IPS-20b (cell line): Measurements from ENCODE around the gene CACNA2D2.

Experiments
- H3K27ac ChIP-seq: one replicate; pipeline ENCODE4 v1.5.1; 2013; ENCODE audit warnings: low read length
- H3K27me3 ChIP-seq: 2 replicates; pipeline ENCODE4 v1.6.1; 2013; ENCODE audit warnings: mild to moderate bottlenecking, low read length, inconsistent platforms; ENCODE audit not compliant: insufficient read depth
- H3K36me3 ChIP-seq: 2 replicates; pipeline ENCODE4 v1.6.1; 2013; ENCODE audit warnings: low read depth, mild to moderate bottlenecking, inconsistent platforms, low read length, moderate library complexity; ENCODE audit not compliant: insufficient read depth
- H3K4me1 ChIP-seq: 2 replicates; pipeline ENCODE4 v1.6.1; 2013; ENCODE audit warnings: mild to moderate bottlenecking, control low read depth, inconsistent platforms, low read length, moderate library complexity; ENCODE audit not compliant: insufficient read depth
- H3K4me3 ChIP-seq: 2 replicates; pipeline ENCODE4 v1.5.1; 2013; ENCODE audit warnings: mild to moderate bottlenecking, low read length, inconsistent platforms
- H3K9ac ChIP-seq: 2 replicates; pipeline ENCODE4 v1.6.1; 2013; ENCODE audit warnings: low read depth, mild to moderate bottlenecking, inconsistent platforms, low read length, moderate library complexity
- H3K9me3 ChIP-seq: 2 replicates; pipeline ENCODE4 v1.6.1; 2013; ENCODE audit warnings: mild to moderate bottlenecking, low read depth, low read length, inconsistent platforms; ENCODE audit not compliant: insufficient read depth

Gene CACNA2D2

DNA sequence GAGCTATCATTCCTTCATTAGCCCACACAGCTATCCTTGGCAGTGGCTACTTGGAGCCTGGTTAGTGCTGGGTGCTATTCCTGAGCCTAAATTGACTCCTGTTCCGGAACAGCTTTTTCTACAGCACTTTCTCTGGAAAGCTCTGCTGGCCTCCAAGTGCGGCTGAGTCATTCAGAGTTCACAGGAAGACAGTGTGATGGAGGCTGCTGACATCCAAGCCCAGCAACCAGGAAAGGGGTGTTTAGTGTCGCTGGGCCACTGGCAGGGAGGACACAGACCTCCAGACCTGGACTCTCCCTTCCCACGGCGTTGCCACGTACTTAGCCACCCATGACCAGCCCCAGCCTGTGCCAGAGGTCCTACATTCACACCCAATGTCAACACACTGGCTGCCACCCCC lies 28.7 kb downstream of the CACNA2D2 start:
- Histone ChIP-seq H3K36me3 (no peaks in the 10 kb centered on the region), H3K9ac (no peak overlapping the region), H3K27me3 (no peaks in the 10 kb centered on the region), H3K9me3 (no peaks in the 10 kb centered on the region), H3K27ac (no peak overlapping the region), H3K4me1 (no peaks in the 10 kb centered on the region), H3K4me3 (no peak overlapping the region)

DNA sequence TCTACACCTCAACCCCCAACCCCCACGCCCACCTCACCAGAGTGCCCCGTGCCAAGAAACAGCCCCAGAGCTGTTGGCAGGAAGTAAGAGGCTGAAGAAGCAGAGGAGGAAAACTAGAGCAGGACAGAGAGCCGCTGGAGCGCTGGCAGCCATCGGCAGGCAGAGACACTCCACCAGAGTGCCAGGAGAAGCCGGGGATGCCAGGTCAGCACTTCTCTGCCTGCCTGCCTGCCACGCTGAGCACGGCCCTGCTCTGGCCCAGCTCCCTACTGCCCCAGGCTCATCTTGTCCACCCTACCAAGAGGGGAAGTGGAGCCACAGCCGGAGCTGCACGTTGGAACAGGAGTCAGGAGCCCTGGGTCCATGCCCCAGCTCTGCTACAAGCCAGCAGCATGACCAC lies 29.7 kb downstream of the CACNA2D2 start:
- H3K27ac ChIP-seq: no peak overlapping the region
- H3K4me1 ChIP-seq: no peaks in the 10 kb centered on the region
- no peaks in the 10 kb centered on the region for H3K9me3 ChIP-seq
- no peak overlapping the region for H3K4me3 ChIP-seq
- H3K36me3 ChIP-seq: no peaks in the 10 kb centered on the region
- H3K9ac ChIP-seq: no peak overlapping the region
- no peaks in the 10 kb centered on the region for H3K27me3 ChIP-seq

DNA sequence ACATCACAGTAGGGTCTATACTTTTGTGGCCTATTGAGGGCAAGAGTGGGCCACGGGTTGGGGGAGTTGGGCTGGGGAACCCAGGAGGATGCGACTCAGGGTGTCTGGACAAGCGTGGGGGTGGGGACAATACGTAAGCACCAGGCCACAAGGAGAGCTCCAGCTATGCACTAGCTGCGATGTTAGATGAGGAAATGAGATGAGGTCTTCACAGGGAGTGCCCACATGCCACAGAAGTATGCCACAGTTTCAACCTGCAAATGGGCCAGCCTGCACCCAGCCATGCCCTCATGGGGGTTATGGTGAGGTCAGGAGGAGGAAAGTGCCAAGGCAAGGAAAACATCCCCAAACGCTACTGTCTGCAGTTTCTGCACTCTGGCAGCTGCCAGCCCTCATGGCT lies 30.5 kb downstream of the CACNA2D2 start:
- no peaks in the 10 kb centered on the region for H3K27me3 ChIP-seq
- no peak overlapping the region for H3K9ac ChIP-seq
- H3K27ac ChIP-seq: no peak overlapping the region
- no peaks in the 10 kb centered on the region for H3K9me3 ChIP-seq
- H3K4me1 ChIP-seq: no peaks in the 10 kb centered on the region
- no peaks in the 10 kb centered on the region for H3K36me3 ChIP-seq
- H3K4me3 ChIP-seq: no peak overlapping the region

DNA sequence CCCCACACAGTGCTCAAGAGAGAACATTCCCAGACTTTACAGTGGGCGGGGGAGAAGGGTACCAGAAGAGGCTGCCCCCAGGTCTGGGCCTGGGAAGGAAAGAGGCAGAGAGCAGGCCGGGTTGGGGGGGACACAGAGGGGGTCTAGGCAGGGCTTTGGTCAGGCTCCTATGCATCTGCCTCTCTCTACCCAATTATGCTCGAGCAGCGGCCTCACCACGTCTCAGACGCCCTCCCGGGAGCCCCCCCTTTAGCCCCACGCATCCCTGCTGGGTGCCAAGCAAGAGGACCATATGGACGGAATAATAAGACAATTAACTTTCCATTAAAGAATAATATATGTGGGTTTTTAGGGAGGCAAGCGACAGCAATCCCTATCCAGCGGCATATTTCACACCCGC lies 32.8 kb downstream of the CACNA2D2 start:
- Histone ChIP-seq H3K9ac (no peak overlapping the region), H3K9me3 (no peaks in the 10 kb centered on the region), H3K36me3 (no peaks in the 10 kb centered on the region), H3K4me1 (no peaks in the 10 kb centered on the region), H3K27ac (no peak overlapping the region), H3K4me3 (no peak overlapping the region), H3K27me3 (no peaks in the 10 kb centered on the region)

DNA sequence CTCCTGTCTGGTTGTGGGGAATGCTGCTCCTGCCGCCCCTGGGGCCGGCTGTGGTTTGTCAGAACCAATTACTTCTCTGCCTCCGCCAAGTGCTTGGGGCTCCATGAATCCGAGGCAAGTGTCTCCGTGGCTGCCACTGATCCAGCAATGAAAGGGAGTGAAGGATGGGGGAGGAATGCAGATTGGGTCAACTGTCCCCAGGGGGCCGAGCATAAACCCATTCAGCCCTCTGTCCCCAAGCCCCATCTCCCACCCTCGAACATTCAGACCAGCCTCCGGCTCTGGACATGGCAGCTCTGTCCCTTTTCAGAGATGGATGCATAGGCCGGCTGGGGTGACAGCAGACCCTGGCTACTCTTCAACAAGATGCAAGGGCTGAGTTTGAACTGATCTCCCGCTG lies 35.5 kb downstream of the CACNA2D2 start:
- no peak overlapping the region for H3K9ac ChIP-seq
- H3K4me1 ChIP-seq: no peaks in the 10 kb centered on the region
- no peaks in the 10 kb centered on the region for H3K36me3 ChIP-seq
- no peaks in the 10 kb centered on the region for H3K9me3 ChIP-seq
- no peaks in the 10 kb centered on the region for H3K27me3 ChIP-seq
- H3K27ac ChIP-seq: no peak overlapping the region
- no peak overlapping the region for H3K4me3 ChIP-seq

DNA sequence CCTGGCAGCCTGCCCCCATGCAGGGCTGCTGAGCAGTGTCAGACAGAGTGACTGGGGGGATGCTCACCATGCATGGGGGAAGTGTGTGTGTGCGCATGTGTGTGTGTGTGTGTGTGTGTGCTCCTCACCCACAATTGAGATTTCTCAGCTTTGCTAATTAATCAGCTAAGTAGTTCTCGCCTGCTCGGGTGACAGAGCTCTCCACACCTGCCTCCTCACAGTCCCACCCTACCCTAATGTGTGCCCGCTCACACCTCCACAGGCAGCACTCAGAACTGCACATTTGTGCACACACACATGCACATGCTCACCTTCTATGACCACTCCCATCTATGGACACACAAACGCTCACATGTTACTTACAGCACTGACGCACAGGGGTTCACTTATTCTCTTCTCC lies 37.3 kb downstream of the CACNA2D2 start:
- Histone ChIP-seq H3K9ac (no peak overlapping the region), H3K9me3 (no peaks in the 10 kb centered on the region), H3K27ac (no peak overlapping the region), H3K4me3 (no peak overlapping the region), H3K4me1 (no peaks in the 10 kb centered on the region), H3K27me3 (no peaks in the 10 kb centered on the region), H3K36me3 (no peaks in the 10 kb centered on the region)

DNA sequence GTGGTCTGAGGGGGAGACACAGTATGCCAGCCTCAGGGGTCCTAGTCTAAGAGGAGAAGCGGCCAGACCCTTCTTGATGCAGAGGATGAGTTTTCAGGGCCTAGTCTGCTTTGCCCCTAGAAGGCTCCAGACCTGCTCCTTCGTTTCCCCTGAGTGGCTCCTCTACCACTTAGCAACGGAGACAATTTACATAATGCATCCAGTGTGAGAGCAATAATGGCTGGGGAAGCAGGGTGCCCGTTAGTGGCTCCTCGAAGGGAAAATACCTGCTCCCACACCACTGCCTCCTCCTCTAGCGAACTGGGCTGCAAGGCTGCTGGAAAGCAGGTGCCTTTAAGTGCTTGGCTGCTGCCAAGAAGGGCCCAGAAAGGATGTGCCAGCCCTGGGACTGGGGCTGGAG lies 38.9 kb downstream of the CACNA2D2 start:
- H3K9me3 ChIP-seq: no peaks in the 10 kb centered on the region
- no peak overlapping the region for H3K27ac ChIP-seq
- no peaks in the 10 kb centered on the region for H3K4me1 ChIP-seq
- H3K36me3 ChIP-seq: no peaks in the 10 kb centered on the region
- H3K9ac ChIP-seq: no peak overlapping the region
- no peaks in the 10 kb centered on the region for H3K27me3 ChIP-seq
- H3K4me3 ChIP-seq: no peak overlapping the region

DNA sequence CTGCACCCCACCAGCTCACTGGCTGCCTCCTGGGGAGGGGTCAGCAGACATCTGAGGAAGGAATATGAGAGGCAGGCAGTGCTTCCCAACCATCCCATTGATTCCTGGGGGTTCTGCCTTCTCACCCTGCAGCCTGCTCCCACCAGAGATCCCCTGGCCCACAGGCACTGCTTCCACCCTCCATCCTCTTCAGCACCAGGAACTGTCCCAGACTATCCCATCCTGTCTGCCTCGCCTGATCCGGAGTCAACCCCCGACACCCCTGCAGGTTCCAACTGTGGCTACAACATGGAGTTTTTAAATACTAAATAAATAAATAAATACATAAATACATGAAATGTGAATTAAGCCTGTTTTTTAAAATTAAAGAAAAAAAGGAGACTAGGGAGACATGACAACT lies 43.6 kb downstream of the CACNA2D2 start:
- H3K4me3 ChIP-seq: no peak overlapping the region
- no peak overlapping the region for H3K9ac ChIP-seq
- H3K4me1 ChIP-seq: peaks cover 3% of the 10 kb centered on the region; the same call in 1 of the 2 replicates
- no peaks in the 10 kb centered on the region for H3K9me3 ChIP-seq
- H3K27me3 ChIP-seq: no peaks in the 10 kb centered on the region
- H3K36me3 ChIP-seq: no peaks in the 10 kb centered on the region
- H3K27ac ChIP-seq: no peak overlapping the region

DNA sequence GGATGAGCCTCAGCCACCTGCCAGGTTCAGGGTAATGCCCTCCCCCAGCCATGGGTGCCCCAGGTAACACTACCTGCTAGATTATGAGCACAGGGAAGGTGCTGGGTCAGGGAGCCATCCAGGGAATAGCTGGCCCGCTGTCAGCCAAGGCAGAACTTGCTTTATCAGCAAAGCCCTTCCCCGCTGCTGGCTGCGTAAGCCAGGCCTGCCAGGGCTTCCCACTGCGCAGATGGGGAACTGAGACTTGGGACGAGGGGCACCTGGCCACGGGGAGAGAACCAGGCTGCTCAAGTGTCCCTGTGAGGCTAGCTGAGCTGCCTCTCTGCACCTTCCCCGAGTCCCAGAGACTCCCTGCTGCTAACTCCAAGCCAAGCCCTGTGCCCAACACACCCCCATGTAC lies 45.4 kb downstream of the CACNA2D2 start:
- Histone ChIP-seq H3K9ac (no peak overlapping the region), H3K4me1 (peaks cover 9% of the 10 kb centered on the region; the same call in 1 of the 2 replicates), H3K36me3 (no peaks in the 10 kb centered on the region), H3K27me3 (no peaks in the 10 kb centered on the region), H3K27ac (no peak overlapping the region), H3K4me3 (no peak overlapping the region), H3K9me3 (no peaks in the 10 kb centered on the region)

DNA sequence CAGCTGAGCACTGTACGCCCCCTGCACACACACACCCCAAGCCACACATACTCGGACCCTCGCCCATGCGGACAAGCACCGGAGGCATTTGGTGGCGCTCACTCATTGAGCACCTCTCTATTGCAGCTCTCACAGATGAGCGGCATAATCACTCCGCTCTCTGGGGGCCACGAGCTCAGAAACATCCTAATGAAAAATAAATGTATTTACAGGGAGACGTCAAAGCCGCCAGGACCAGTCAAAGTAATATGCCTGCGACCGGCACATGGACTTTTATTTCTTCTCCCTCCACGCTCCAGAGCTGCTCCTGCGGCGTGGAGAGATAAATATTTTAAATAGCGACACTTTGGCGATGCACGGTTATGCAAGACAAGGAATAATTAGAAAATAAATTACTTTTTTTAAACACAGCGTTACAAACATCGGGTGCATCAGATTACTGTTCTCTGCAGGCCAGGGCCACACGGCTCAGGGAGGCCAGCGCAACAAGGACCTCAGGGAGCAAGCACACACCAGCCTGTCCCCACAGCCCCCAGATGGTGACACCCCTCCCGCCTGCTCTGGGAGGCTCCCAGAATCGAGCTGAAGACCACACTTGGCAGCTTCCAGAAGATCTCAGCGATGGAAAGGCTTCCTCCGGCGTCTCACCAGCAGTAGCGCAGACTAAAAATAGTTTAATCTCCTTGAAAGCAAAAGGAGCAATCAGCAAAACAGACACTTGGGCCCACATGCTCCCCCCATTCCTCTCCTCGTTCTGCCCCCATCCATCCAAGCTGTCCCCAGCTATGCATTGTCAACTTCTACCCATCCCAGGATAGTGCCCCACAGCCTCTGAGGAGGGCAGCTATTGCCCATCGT lies 48.0 kb downstream of the CACNA2D2 start:
- Histone ChIP-seq H3K4me1 (peaks cover 11% of the 10 kb centered on the region; the same call in 1 of the 2 replicates), H3K9ac (peak overlapping the region; percentile 43; the same call in 1 of the 2 replicates), H3K4me3 (no peak overlapping the region), H3K36me3 (no peaks in the 10 kb centered on the region), H3K27ac (no peak overlapping the region), H3K9me3 (no peaks in the 10 kb centered on the region), H3K27me3 (no peaks in the 10 kb centered on the region)

DNA sequence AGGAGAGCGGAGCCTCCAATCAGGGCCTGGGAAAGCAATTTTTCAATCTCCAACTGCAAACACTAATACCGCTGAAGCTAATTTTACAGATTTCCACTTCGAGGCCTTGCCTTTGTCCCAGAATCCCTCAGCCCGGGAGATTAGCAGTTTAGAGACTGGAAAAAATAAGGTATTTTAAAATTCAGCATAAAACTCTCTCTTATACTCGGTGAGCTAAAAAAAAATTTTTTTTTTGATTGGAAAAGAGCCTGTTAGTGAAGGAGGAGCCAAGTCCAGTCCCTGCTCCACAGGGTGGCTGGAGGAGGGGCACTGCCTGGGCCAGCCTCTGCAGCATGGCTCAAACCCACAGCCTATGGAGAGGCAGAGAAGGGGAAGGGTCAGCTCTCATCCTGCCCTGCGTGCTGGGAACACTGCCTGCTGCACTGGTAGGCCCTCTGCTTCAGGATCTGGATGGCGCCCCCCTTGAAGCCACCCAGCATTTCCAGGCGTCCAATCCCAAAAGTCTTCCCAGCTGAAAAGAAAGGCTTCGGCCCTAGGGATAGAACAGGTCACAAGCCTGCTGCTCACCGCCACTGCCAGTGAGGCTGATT lies 48.9 kb downstream of the CACNA2D2 start:
- H3K9me3 ChIP-seq: no peaks in the 10 kb centered on the region
- H3K4me1 ChIP-seq: peaks cover 17% of the 10 kb centered on the region; the same call in 1 of the 2 replicates
- H3K27me3 ChIP-seq: no peaks in the 10 kb centered on the region
- no peak overlapping the region for H3K4me3 ChIP-seq
- peak overlapping the region; percentile 43; the same call in 1 of the 2 replicates for H3K9ac ChIP-seq
- no peak overlapping the region for H3K27ac ChIP-seq
- no peaks in the 10 kb centered on the region for H3K36me3 ChIP-seq

DNA sequence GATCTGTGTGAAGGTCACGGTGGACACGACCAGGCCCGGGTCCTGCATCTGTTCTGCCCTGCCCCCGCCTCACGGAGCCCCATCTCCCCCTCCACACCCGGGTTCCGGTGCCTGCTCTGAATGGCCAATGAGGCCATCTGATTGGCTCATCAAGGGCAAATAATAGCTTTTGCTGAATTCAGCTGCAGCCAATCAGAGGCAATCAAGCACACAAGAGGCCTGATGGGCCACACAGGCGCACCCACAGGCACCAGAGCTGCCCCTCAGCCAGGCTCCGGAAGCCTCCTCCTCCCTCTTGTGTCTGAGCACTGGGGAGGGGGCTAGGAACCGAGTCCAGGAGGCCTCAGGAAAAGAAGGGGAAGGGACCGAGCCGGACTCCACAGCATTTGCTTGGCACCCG lies 49.5 kb downstream of the CACNA2D2 start:
- no peak overlapping the region for H3K9ac ChIP-seq
- H3K9me3 ChIP-seq: no peaks in the 10 kb centered on the region
- H3K4me1 ChIP-seq: peaks cover 17% of the 10 kb centered on the region; the same call in 1 of the 2 replicates

More for the DNA sequence above, 49.5 kb downstream of the CACNA2D2 start:
- Histone ChIP-seq H3K27me3 (no peaks in the 10 kb centered on the region), H3K27ac (no peak overlapping the region), H3K36me3 (no peaks in the 10 kb centered on the region), H3K4me3 (no peak overlapping the region)
